Endothelial cell of umbilical vein (primary cell): Measurements from ENCODE around the gene TOLLIP. TPM values are rescaled to one million over a fixed set of nuclear protein-coding genes. Genes with fewer than 3 reads are reported as not detected.
"Not testable (repeated sequence)": the region's sequence is repeated elsewhere in the genome, so short reads cannot be mapped to it uniquely, and the experiment has no call there.

Source experiments
- BruUV-seq: library from RNA; stranded (reverse); fragments of 400-500 nt; replicated peaks from 2 replicates; lab custom pipeline; 2021; lab: Mats Ljungman, UMichigan
- CTCF ChIA-PET: fragments of 300-600, 350-600 bp; sonication (Branson Sonifier 250); formaldehyde crosslinking; loops from one replicate; lab custom pipeline; 2021; ENCODE audit warnings: antibody characterized with exemption, inconsistent platforms; lab: Charles Lee
- POLR2A ChIA-PET: fragments of 300-600, 350-600 bp; sonication (Branson Sonifier 250); formaldehyde crosslinking; loops from one replicate; lab custom pipeline; 2021; ENCODE audit warnings: antibody characterized with exemption, inconsistent platforms; lab: Charles Lee
- DNase-seq: peaks from one replicate; pipeline ENCODE4 v3.0.0-alpha.2; 2011; ENCODE audit warnings: low read depth, low spot score
- FAIRE-seq: peaks from 2 replicates; lab custom pipeline; 2011; peaks lifted over from hg19 to GRCh38; lab: Jason Lieb, UNC
- H2AFZ ChIP-seq: 2 replicates; pipeline ENCODE4 v1.6.0; 2012; ENCODE audit warnings: low read depth, low read length, control low read depth, inconsistent platforms
- H3K27ac ChIP-seq: 2 replicates; pipeline ENCODE4 v1.5.1; 2011; ENCODE audit warnings: low read depth, mild to moderate bottlenecking, control low read depth, low read length, moderate library complexity; ENCODE audit not compliant: insufficient read depth
- H3K27me3 ChIP-seq, 2 experiments: 2 replicates each; pipeline versions ENCODE4 v1.6.0 to v1.6.1; 2011; ENCODE audit warnings: low read length in 2 of 2, mixed read lengths in 1 of 2; ENCODE audit not compliant: control insufficient read depth in 2 of 2, insufficient read depth in 2 of 2
- H3K36me3 ChIP-seq, 2 experiments: 2 replicates in 1 of 2; 3 replicates in 1 of 2; pipeline ENCODE4 v1.5.1; 2011; ENCODE audit warnings: low read length in 2 of 2, mild to moderate bottlenecking in 1 of 2, moderate library complexity in 1 of 2; ENCODE audit not compliant: control insufficient read depth in 2 of 2, insufficient read depth in 2 of 2; ENCODE audit errors: extremely low read depth in 1 of 2
- H3K4me1 ChIP-seq: 3 replicates; pipeline ENCODE4 v1.5.1; 2011; ENCODE audit warnings: mild to moderate bottlenecking, low read length; ENCODE audit not compliant: control insufficient read depth, insufficient read depth; ENCODE audit errors: extremely low read depth
- H3K4me2 ChIP-seq: 2 replicates; pipeline ENCODE4 v1.6.1; 2011; ENCODE audit warnings: low read length, control low read depth, mixed read lengths; ENCODE audit not compliant: insufficient read depth
- H3K4me3 ChIP-seq, 3 experiments: fragments of 200-600 bp in 1 of 3; sonication (generic), shearing (Covaris generic) in 1 of 3; replicated peaks in 1 of 3; 2 replicates each; pipeline ENCODE4 v1.5.1; 2011 to 2016; ENCODE audit warnings: control low read depth in 3 of 3, low read length in 3 of 3, mild to moderate bottlenecking in 2 of 3, inconsistent platforms in 1 of 3, low read depth in 1 of 3, moderate library complexity in 1 of 3; ENCODE audit not compliant: insufficient read depth in 1 of 3
- H3K79me2 ChIP-seq: 2 replicates; pipeline ENCODE4 v1.6.0; 2012; ENCODE audit warnings: low read length, inconsistent platforms; ENCODE audit not compliant: control insufficient read depth, insufficient read depth
- H3K9ac ChIP-seq: replicated peaks from 2 replicates; pipeline ENCODE3; 2011; ENCODE audit warnings: low read length, control low read depth; ENCODE audit not compliant: insufficient read depth; ENCODE audit errors: extremely low read depth
- H3K9me1 ChIP-seq: replicated peaks from 3 replicates; pipeline ENCODE4 v1.6.0; 2011; ENCODE audit warnings: mild to moderate bottlenecking, low read length; ENCODE audit not compliant: control insufficient read depth, insufficient read depth; ENCODE audit errors: extremely low read depth
- H3K9me3 ChIP-seq: replicated peaks from 2 replicates; pipeline ENCODE4 v1.5.1; 2012; ENCODE audit warnings: low read length, inconsistent platforms; ENCODE audit not compliant: control insufficient read depth, insufficient read depth
- H4K20me1 ChIP-seq: replicated peaks from 2 replicates; pipeline ENCODE3; 2011; ENCODE audit warnings: mild to moderate bottlenecking, low read length; ENCODE audit not compliant: control insufficient read depth, insufficient read depth; ENCODE audit errors: extremely low read depth
- dilution Hi-C: fragments of 300-500 bp; cut with MboI; formaldehyde crosslinking; loops from one replicate; pipeline ENCODE4 v1.15.0; 2019; ENCODE audit warnings: low sequenced_read_pairs; ENCODE audit not compliant: extremely low pct_ligation_motif_present
- intact Hi-C: fragments of 100-400 bp; cut with micrococcal nuclease; formaldehyde crosslinking; loops from one replicate; pipeline ENCODE4 v1.10.0; 2022
- polyA plus RNA-seq, 4 experiments: library from polyadenylated mRNA; depleted of rRNA in 3 of 4; stranded (reverse) in 3 of 4; unstranded in 1 of 4; fragments of >200 nt; gene quantifications; 2 replicates each; pipeline versions ENCODE4 v1.2.1 to v1.2.3, GENCODE V29; 2011 to 2012; ENCODE audit warnings: missing spikeins in 1 of 4
- total RNA-seq: library from RNA; stranded (reverse); gene quantifications from 2 replicates; pipeline ENCODE4 v1.2.3, GENCODE V29; 2021

Gene TOLLIP
- total and polyA plus RNA-seq, 2 donors (not counting 3 experiments of a cell fraction or from before 2014, with no cell fraction given): 49.6 to 64.8 TPM

DNA sequence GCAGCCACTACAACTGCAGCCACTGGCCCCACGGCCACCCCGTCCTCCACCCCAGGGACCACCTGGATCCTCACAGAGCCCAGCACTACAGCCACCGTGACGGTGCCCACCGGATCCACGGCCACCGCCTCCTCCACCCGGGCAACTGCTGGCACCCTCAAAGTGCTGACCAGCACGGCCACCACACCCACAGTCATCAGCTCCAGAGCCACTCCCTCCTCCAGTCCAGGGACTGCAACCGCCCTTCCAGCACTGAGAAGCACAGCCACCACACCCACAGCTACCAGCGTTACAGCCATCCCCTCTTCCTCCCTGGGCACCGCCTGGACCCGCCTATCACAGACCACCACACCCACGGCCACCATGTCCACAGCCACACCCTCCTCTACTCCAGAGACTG is 63.1 kb downstream of the TOLLIP start:
- H3K9me1 ChIP-seq, dilution Hi-C loops, H3K27ac ChIP-seq, H3K9me3 ChIP-seq, H3K4me2 ChIP-seq, H3K9ac ChIP-seq, H3K79me2 ChIP-seq, DNase-seq, H2AFZ ChIP-seq, intact Hi-C loops, CTCF ChIA-PET, H4K20me1 ChIP-seq, H3K36me3 ChIP-seq, BruUV-seq, FAIRE-seq, H3K27me3 ChIP-seq, POLR2A ChIA-PET, H3K4me1 ChIP-seq, H3K4me3 ChIP-seq: not testable (repeated sequence)

DNA sequence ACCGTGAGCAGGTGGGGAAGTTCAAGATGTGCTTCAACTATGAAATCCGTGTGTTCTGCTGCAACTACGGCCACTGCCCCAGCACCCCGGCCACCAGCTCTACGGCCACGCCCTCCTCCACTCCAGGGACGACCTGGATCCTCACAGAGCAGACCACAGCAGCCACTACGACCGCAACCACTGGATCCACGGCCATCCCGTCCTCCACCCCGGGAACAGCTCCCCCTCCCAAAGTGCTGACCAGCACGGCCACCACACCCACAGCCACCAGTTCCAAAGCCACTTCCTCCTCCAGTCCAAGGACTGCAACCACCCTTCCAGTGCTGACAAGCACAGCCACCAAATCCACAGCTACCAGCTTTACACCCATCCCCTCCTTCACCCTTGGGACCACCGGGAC is 63.7 kb downstream of the TOLLIP start:
- H3K9ac ChIP-seq, H3K27me3 ChIP-seq, FAIRE-seq, H3K4me3 ChIP-seq, H2AFZ ChIP-seq, H3K9me1 ChIP-seq, H4K20me1 ChIP-seq, dilution Hi-C loops, H3K4me1 ChIP-seq, H3K36me3 ChIP-seq, H3K4me2 ChIP-seq, intact Hi-C loops, H3K27ac ChIP-seq, CTCF ChIA-PET, H3K79me2 ChIP-seq, POLR2A ChIA-PET, DNase-seq, H3K9me3 ChIP-seq, BruUV-seq: not testable (repeated sequence)

DNA sequence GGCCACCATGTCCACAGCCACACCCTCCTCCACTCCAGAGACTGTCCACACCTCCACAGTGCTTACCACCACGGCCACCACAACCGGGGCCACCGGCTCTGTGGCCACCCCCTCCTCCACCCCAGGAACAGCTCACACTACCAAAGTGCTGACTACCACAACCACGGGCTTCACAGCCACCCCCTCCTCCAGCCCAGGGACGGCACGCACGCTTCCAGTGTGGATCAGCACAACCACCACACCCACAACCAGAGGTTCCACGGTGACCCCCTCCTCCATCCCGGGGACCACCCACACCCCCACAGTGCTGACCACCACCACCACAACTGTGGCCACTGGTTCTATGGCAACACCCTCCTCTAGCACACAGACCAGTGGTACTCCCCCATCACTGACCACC is 64.9 kb downstream of the TOLLIP start:
- H3K27me3 ChIP-seq, H3K27ac ChIP-seq, CTCF ChIA-PET, H3K9me1 ChIP-seq, H3K4me3 ChIP-seq, dilution Hi-C loops, H2AFZ ChIP-seq, H3K36me3 ChIP-seq, FAIRE-seq, H3K4me1 ChIP-seq, H3K79me2 ChIP-seq, H3K4me2 ChIP-seq, BruUV-seq, intact Hi-C loops, DNase-seq, H3K9ac ChIP-seq, POLR2A ChIA-PET, H3K9me3 ChIP-seq, H4K20me1 ChIP-seq: not testable (repeated sequence)

DNA sequence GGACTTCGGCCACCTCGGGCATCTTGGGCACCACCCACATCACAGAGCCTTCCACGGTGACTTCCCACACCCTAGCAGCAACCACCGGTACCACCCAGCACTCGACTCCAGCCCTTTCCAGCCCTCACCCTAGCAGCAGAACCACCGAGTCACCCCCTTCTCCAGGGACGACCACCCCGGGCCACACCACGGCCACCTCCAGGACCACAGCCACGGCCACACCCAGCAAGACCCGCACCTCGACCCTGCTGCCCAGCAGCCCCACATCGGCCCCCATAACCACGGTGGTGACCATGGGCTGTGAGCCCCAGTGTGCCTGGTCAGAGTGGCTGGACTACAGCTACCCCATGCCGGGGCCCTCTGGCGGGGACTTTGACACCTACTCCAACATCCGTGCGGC is 65.9 kb downstream of the TOLLIP start:
- POLR2A ChIA-PET, H3K4me3 ChIP-seq, H2AFZ ChIP-seq, BruUV-seq, H3K9me1 ChIP-seq, dilution Hi-C loops, H3K79me2 ChIP-seq, H3K4me1 ChIP-seq, intact Hi-C loops, DNase-seq, H4K20me1 ChIP-seq, H3K36me3 ChIP-seq, H3K4me2 ChIP-seq, H3K27ac ChIP-seq, H3K9me3 ChIP-seq, CTCF ChIA-PET, H3K27me3 ChIP-seq, H3K9ac ChIP-seq, FAIRE-seq: not testable (repeated sequence)
